Measurements from ENCODE around the gene C7. TPM values are rescaled to one million over a fixed set of nuclear protein-coding genes. Genes with fewer than 3 reads are reported as not detected.
A peak's percentile ranks its signal among the peaks of the same experiment; 100 is the strongest.

The C7 gene
- total and polyA plus RNA-seq, 8 donors, result 22.4 to 317 (median 181) TPM

- Histone ChIP-seq H3K4me3 (no peak overlapping the region), H3K4me1 (peaks cover 4 to 25% (median 13%) of the 10 kb centered on the region in 4 donors), H3K27me3 (no peaks in the 10 kb centered on the region), H3K27ac (peak overlapping the region in 3 of 5 donors; percentile 30 to 69 (median 47)), H3K9me3 (no peaks in the 10 kb centered on the region), H3K36me3 (no peaks in the 10 kb centered on the region)
- intact Hi-C loops (cut with DNase I; ENCODE audit: low total_unique reads), result no loop called here
- WGBS, 5 donors, result 14 to 31% (median 23%) methylated on average over 7 of the region's 7 CpGs
- TF ChIP-seq EP300 (IDR thresholded peaks at IDR 0.05) (no peak), POLR2A (IDR thresholded peaks at IDR 0.05) (no peak), POLR2AphosphoS5 (IDR thresholded peaks at IDR 0.05) (peak in 1 of 3 donors; percentile 45)
- TF ChIP-seq, protein P1, sequence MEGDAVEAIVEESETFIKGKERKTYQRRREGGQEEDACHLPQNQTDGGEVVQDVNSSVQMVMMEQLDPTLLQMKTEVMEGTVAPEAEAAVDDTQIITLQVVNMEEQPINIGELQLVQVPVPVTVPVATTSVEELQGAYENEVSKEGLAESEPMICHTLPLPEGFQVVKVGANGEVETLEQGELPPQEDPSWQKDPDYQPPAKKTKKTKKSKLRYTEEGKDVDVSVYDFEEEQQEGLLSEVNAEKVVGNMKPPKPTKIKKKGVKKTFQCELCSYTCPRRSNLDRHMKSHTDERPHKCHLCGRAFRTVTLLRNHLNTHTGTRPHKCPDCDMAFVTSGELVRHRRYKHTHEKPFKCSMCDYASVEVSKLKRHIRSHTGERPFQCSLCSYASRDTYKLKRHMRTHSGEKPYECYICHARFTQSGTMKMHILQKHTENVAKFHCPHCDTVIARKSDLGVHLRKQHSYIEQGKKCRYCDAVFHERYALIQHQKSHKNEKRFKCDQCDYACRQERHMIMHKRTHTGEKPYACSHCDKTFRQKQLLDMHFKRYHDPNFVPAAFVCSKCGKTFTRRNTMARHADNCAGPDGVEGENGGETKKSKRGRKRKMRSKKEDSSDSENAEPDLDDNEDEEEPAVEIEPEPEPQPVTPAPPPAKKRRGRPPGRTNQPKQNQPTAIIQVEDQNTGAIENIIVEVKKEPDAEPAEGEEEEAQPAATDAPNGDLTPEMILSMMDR (IDR thresholded peaks at IDR 0.05), result peak in 5 of 7 experiments; percentile 84 to 96 (median 85)
- DNase-seq, result peak; percentile 75 to 91
These were observed 4.9 kb upstream of the C7 start for GRCh38 chr5:40904205-40904993.

- intact Hi-C loops (cut with DNase I; ENCODE audit: low total_unique reads), result no loop called here
- no peak for DNase-seq
- WGBS, 5 donors, result 22 to 41% (median 29%) methylated on average over 2 of the region's 2 CpGs
These were observed 4.3 kb upstream of the C7 start for GRCh38 chr5:40904994-40905306.

GRCh38 chr5:40906351-40906751 is 2.9 kb upstream of the C7 start:
- WGBS, 5 donors, result 71 to 86% (median 77%) methylated on average over 1 of the region's 1 CpG
- intact Hi-C loops (cut with DNase I; ENCODE audit: low total_unique reads), result no loop called here
- DNase-seq, result peak in 1 of 2 donors; percentile 12

More at GRCh38 chr5:40904994-40905306, 4.3 kb upstream of the C7 start:
- TF ChIP-seq, protein P1 (IDR thresholded peaks at IDR 0.05), result peak in 1 of 7 experiments; percentile 5
- TF ChIP-seq EP300 (IDR thresholded peaks at IDR 0.05), result no peak
- H3K9me3 ChIP-seq, result no peaks in the 10 kb centered on the region
- H3K4me1 ChIP-seq, result peaks cover 4 to 29% (median 15%) of the 10 kb centered on the region in 4 donors
- peak overlapping the region; percentile 27 to 69 (median 31) for H3K27ac ChIP-seq
- H3K4me3 ChIP-seq, result no peak overlapping the region
- H3K27me3 ChIP-seq, result no peaks in the 10 kb centered on the region
- no peaks in the 10 kb centered on the region for H3K36me3 ChIP-seq

DNA sequence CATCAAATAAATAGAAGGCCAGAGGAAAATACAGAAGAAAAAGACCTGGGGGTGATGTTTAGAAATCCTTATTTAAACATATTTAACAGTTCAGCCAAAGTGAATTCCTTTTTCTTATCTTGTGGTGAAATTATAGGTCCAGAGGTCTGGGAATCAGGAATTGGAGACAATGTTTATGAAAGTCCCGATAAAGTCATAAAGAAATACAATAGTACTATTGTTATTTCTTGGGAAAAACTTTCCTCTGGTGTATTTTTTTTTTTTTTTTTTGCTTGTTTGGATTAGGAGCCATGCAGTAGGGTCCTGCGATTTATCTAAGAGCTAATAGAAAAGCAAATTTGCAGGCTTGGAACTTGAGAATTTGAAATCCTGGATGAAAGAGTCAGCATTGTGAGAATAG is 426 bp downstream of the C7 start:
- Histone ChIP-seq H3K27me3 (no peaks in the 10 kb centered on the region), H3K27ac (peak overlapping the region in 4 of 5 donors; percentile 6 to 51 (median 34)), H3K9me3 (no peaks in the 10 kb centered on the region), H3K36me3 (no peaks in the 10 kb centered on the region), H3K4me3 (peak overlapping the region in 3 of 4 donors; percentile 0 to 16 (median 14)), H3K4me1 (peaks cover 0 to 17% (median 6%) of the 10 kb centered on the region in 4 donors)
- no peak for DNase-seq
- TF ChIP-seq POLR2AphosphoS5 (IDR thresholded peaks at IDR 0.05), result no peak
- TF ChIP-seq, protein P1 (IDR thresholded peaks at IDR 0.05), result no peak
- TF ChIP-seq POLR2A (IDR thresholded peaks at IDR 0.05), result no peak
- no peak for TF ChIP-seq EP300 (IDR thresholded peaks at IDR 0.05)
- WGBS, 5 donors, result 12 to 34% (median 23%) methylated on average over 2 of the region's 2 CpGs
- intact Hi-C loops (cut with DNase I; ENCODE audit: low total_unique reads), result no loop called here

More at GRCh38 chr5:40906351-40906751, 2.9 kb upstream of the C7 start:
- no peaks in the 10 kb centered on the region for H3K9me3 ChIP-seq
- TF ChIP-seq EP300 (IDR thresholded peaks at IDR 0.05) (no peak), POLR2A (IDR thresholded peaks at IDR 0.05) (no peak), POLR2AphosphoS5 (IDR thresholded peaks at IDR 0.05) (no peak)
- TF ChIP-seq, protein P1 (IDR thresholded peaks at IDR 0.05), result no peak
- H3K27ac ChIP-seq, result no peak overlapping the region
- peaks cover 4 to 29% (median 15%) of the 10 kb centered on the region in 4 donors for H3K4me1 ChIP-seq
- H3K36me3 ChIP-seq, result no peaks in the 10 kb centered on the region
- H3K27me3 ChIP-seq, result no peaks in the 10 kb centered on the region
- no peak overlapping the region for H3K4me3 ChIP-seq
